Measurements from ENCODE around the gene GPR89A.
"Not testable (repeated sequence)": the region's sequence is repeated elsewhere in the genome, so short reads cannot be mapped to it uniquely, and the experiment has no call there.

The GPR89A gene

GRCh38 chr1:145688328-145688727, 80.5 kb downstream of the GPR89A start:
- DNase-seq: no peak

GRCh38 chr1:145688924-145689323, 81.1 kb downstream of the GPR89A start:
- no peak for DNase-seq

GRCh38 chr1:145689922-145690321, 82.1 kb downstream of the GPR89A start:
- DNase-seq: no peak

- DNase-seq: peak; percentile 21 to 60
Measured at GRCh38 chr1:145690587-145691558, 83.1 kb downstream of the GPR89A start.

- no peak for DNase-seq
Measured at GRCh38 chr1:145692785-145693443, 85.1 kb downstream of the GPR89A start.

GRCh38 chr1:145695821-145696629, 88.2 kb downstream of the GPR89A start:
- DNase-seq: no peak

- no peak for DNase-seq
Measured at GRCh38 chr1:145696630-145696960, 88.8 kb downstream of the GPR89A start.

GRCh38 chr1:145701306-145701862, 93.6 kb downstream of the GPR89A start:
- no peak for DNase-seq

GRCh38 chr1:145702052-145702451, 94.3 kb downstream of the GPR89A start:
- DNase-seq: no peak

- DNase-seq: no peak
Measured at GRCh38 chr1:145702826-145703225, 95.0 kb downstream of the GPR89A start.

- no peak for DNase-seq
Measured at GRCh38 chr1:145705622-145706021, 97.8 kb downstream of the GPR89A start.

- no peak for DNase-seq
Measured at GRCh38 chr1:145706086-145706664, 98.4 kb downstream of the GPR89A start.

GRCh38 chr1:145707183-145707867, 99.5 kb downstream of the GPR89A start, which contains the start of gene PDZK1:
TSS of gene PDZK1 (minus strand) at chr1:145707368. CDS start at chr1:145688021, 19,347 bp downstream.
- DNase-seq: no peak

GRCh38 chr1:145708063-145708462, 100.3 kb downstream of the GPR89A start:
- no peak for DNase-seq

GRCh38 chr1:145710291-145711027, 102.7 kb downstream of the GPR89A start:
- DNase-seq: no peak

GRCh38 chr1:145711213-145711651, 103.4 kb downstream of the GPR89A start:
- no peak for DNase-seq

GRCh38 chr1:145714524-145715111, 106.8 kb downstream of the GPR89A start:
- DNase-seq: no peak

GRCh38 chr1:145716641-145717345, 109.0 kb downstream of the GPR89A start:
- no peak for DNase-seq

- DNase-seq: no peak
Measured at GRCh38 chr1:145717833-145718232, 110.0 kb downstream of the GPR89A start.

- not testable (repeated sequence) for DNase-seq
Measured at GRCh38 chr1:145718465-145718864, 110.7 kb downstream of the GPR89A start.

All from CD4-positive, alpha-beta T cell treated with Interleukin-1 beta for 1 hour (primary cell).